Type B pancreatic cell (in vitro differentiated cells): ENCODE data around the gene HNRNPL. TPM values are rescaled to one million over a fixed set of nuclear protein-coding genes. Genes with fewer than 3 reads are reported as not detected.

Source experiments
- DNase-seq: peaks from one replicate; pipeline ENCODE4 v3.0.0; 2021; ENCODE audit warnings: mixed read lengths; ENCODE audit not compliant: unreplicated experiment; ENCODE audit errors: extremely low spot score
- H3K27ac Mint-ChIP-seq: 2 replicates; pipeline ENCODE4 v1.8.0; 2021; ENCODE audit warnings: mild to moderate bottlenecking, mixed read lengths
- H3K27me3 Mint-ChIP-seq: 2 replicates; pipeline ENCODE4 v1.8.0; 2021; ENCODE audit warnings: mixed read lengths
- H3K36me3 Mint-ChIP-seq: 2 replicates; pipeline ENCODE4 v1.8.0; 2021; ENCODE audit warnings: mixed read lengths
- H3K4me1 Mint-ChIP-seq: one replicate; pipeline ENCODE4 v1.8.0; 2021; ENCODE audit warnings: mixed read lengths; ENCODE audit not compliant: unreplicated experiment
- H3K4me3 Mint-ChIP-seq: 2 replicates; pipeline ENCODE4 v1.8.0; 2021; ENCODE audit warnings: mild to moderate bottlenecking, mixed read lengths
- H3K9me3 Mint-ChIP-seq: 2 replicates; pipeline ENCODE4 v1.8.0; 2021; ENCODE audit warnings: mixed read lengths
- CTCF ChIP-seq: fragments of 200-600 bp; sonication (generic); conservative IDR thresholded peaks from 2 replicates; pipeline ENCODE4 v1.5.0; 2021; ENCODE audit warnings: antibody characterized with exemption, mild to moderate bottlenecking
- total RNA-seq: library from RNA; stranded (reverse); gene quantifications from 2 replicates; pipeline ENCODE4 v1.2.1, GENCODE V29; 2021; ENCODE audit warnings: low replicate concordance

The HNRNPL gene
- total RNA-seq, 1 donor from 2014 or later = 451 TPM

GRCh38 chr19:38853214-38853613, 3.4 kb upstream of the HNRNPL start:
- peaks cover 11% of the 10 kb centered on the region for H3K4me1 Mint-ChIP-seq
- peak overlapping the region; percentile 96 for H3K27ac Mint-ChIP-seq
- TF ChIP-seq CTCF = no peak
- H3K36me3 Mint-ChIP-seq = peaks cover 9% of the 10 kb centered on the region
- H3K4me3 Mint-ChIP-seq = peak overlapping the region; percentile 95
- no peaks in the 10 kb centered on the region for H3K9me3 Mint-ChIP-seq
- DNase-seq = no peak
- no peaks in the 10 kb centered on the region for H3K27me3 Mint-ChIP-seq

- Mint-ChIP-seq H3K27ac (peak overlapping the region; percentile 96), H3K27me3 (no peaks in the 10 kb centered on the region), H3K36me3 (peaks cover 12% of the 10 kb centered on the region), H3K9me3 (no peaks in the 10 kb centered on the region), H3K4me3 (peak overlapping the region; percentile 95), H3K4me1 (peaks cover 17% of the 10 kb centered on the region)
- no peak for TF ChIP-seq CTCF
- peak; percentile 78 for DNase-seq
Measured at GRCh38 chr19:38852231-38853044, 2.7 kb upstream of the HNRNPL start.

GRCh38 chr19:38851622-38852230, 1.9 kb upstream of the HNRNPL start:
- peak overlapping the region; percentile 97 for H3K4me3 Mint-ChIP-seq
- H3K27ac Mint-ChIP-seq = peak overlapping the region; percentile 100
- peak; percentile 95 for DNase-seq
- H3K36me3 Mint-ChIP-seq = peaks cover 16% of the 10 kb centered on the region
- H3K4me1 Mint-ChIP-seq = peaks cover 18% of the 10 kb centered on the region
- no peaks in the 10 kb centered on the region for H3K27me3 Mint-ChIP-seq
- no peaks in the 10 kb centered on the region for H3K9me3 Mint-ChIP-seq
- no peak for TF ChIP-seq CTCF

- Mint-ChIP-seq H3K4me1 (peaks cover 18% of the 10 kb centered on the region), H3K9me3 (no peaks in the 10 kb centered on the region), H3K36me3 (peaks cover 18% of the 10 kb centered on the region), H3K27me3 (no peaks in the 10 kb centered on the region), H3K27ac (peak overlapping the region; percentile 100), H3K4me3 (peak overlapping the region; percentile 97)
- no peak for DNase-seq
- TF ChIP-seq CTCF = peak; percentile 29
Measured at GRCh38 chr19:38850976-38851621, 1.3 kb upstream of the HNRNPL start.

- peak; percentile 98 for DNase-seq
- H3K27me3 Mint-ChIP-seq = no peaks in the 10 kb centered on the region
- peaks cover 24% of the 10 kb centered on the region for H3K36me3 Mint-ChIP-seq
- H3K27ac Mint-ChIP-seq = peak overlapping the region; percentile 100
- no peaks in the 10 kb centered on the region for H3K9me3 Mint-ChIP-seq
- TF ChIP-seq CTCF = peak; percentile 59
- H3K4me3 Mint-ChIP-seq = peak overlapping the region; percentile 97
- H3K4me1 Mint-ChIP-seq = peaks cover 18% of the 10 kb centered on the region
Measured at GRCh38 chr19:38850436-38850975, 720 bp upstream of the HNRNPL start.
